ENCODE results near the gene PHACTR1.
"Not testable (repeated sequence)": the region's sequence is repeated elsewhere in the genome, so short reads cannot be mapped to it uniquely, and the experiment has no call there.

The PHACTR1 gene

GRCh38 chr6:12762731-12763434 lies 46.3 kb downstream of the PHACTR1 start:
- H3K4me1 Mint-ChIP-seq (ENCODE audit: low read depth); H3K27ac Mint-ChIP-seq; H3K9me3 Mint-ChIP-seq; H3K36me3 Mint-ChIP-seq (ENCODE audit: low read depth); H3K4me3 Mint-ChIP-seq: not testable (repeated sequence)
- peaks cover 18% of the 10 kb centered on the region for H3K27me3 Mint-ChIP-seq

DNA sequence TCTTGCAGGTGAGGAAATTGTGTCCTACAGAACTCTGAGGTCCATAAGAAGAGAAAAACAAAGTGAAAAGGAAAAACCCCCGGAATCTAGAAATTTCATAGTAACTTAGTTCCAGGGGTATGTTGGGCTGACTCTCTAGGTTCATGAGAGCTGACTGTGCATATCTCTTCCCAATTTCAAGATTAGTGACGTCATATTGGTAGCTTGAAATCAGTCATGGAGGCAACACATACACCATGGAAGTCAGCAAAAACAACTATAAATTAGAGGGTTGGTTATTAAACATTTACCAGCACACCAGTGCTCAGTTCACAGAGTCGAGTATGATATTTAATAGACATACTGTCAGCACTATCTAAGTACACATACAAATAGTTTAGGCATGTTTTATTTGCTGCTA lies 49.8 kb downstream of the PHACTR1 start:
- no peak overlapping the region for H3K27ac Mint-ChIP-seq
- peaks cover 3% of the 10 kb centered on the region for H3K9me3 Mint-ChIP-seq
- no peaks in the 10 kb centered on the region for H3K4me1 Mint-ChIP-seq (ENCODE audit: low read depth)
- no peak overlapping the region for H3K4me3 Mint-ChIP-seq
- H3K27me3 Mint-ChIP-seq = peaks cover 19% of the 10 kb centered on the region
- no peaks in the 10 kb centered on the region for H3K36me3 Mint-ChIP-seq (ENCODE audit: low read depth)

DNA sequence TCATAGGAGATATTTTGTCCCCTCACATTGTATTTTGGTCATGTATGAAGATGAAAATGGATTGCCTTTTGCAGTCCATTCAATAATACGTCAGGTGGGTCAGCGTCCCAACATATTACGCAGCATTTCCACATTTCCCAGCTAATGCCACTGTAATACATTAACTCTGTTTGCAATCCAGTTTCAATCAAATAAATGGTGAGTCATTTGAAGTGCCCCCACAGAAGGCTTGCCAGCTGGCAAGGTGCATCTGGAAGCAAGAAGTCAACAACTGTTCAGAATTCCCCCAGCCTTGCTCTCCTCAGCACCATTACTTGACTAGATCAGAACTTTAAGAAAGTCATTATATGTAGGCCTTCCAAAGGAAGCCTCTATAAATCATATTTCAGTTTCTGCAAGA lies 50.4 kb downstream of the PHACTR1 start:
- peaks cover 19% of the 10 kb centered on the region for H3K27me3 Mint-ChIP-seq
- no peaks in the 10 kb centered on the region for H3K36me3 Mint-ChIP-seq (ENCODE audit: low read depth)
- no peak overlapping the region for H3K4me3 Mint-ChIP-seq
- peaks cover 3% of the 10 kb centered on the region for H3K9me3 Mint-ChIP-seq
- H3K27ac Mint-ChIP-seq = no peak overlapping the region
- no peaks in the 10 kb centered on the region for H3K4me1 Mint-ChIP-seq (ENCODE audit: low read depth)

- Mint-ChIP-seq H3K36me3 (ENCODE audit: low read depth) (no peaks in the 10 kb centered on the region), H3K27me3 (peaks cover 25% of the 10 kb centered on the region), H3K9me3 (peaks cover 3% of the 10 kb centered on the region), H3K4me1 (ENCODE audit: low read depth) (no peaks in the 10 kb centered on the region), H3K27ac (no peak overlapping the region), H3K4me3 (no peak overlapping the region)
Observed at GRCh38 chr6:12769556-12770256, 53.1 kb downstream of the PHACTR1 start.

GRCh38 chr6:12772416-12772815 lies 55.8 kb downstream of the PHACTR1 start:
- no peak overlapping the region for H3K27ac Mint-ChIP-seq
- H3K36me3 Mint-ChIP-seq (ENCODE audit: low read depth) = no peaks in the 10 kb centered on the region
- no peak overlapping the region for H3K4me3 Mint-ChIP-seq
- H3K9me3 Mint-ChIP-seq = peaks cover 3% of the 10 kb centered on the region
- H3K4me1 Mint-ChIP-seq (ENCODE audit: low read depth) = no peaks in the 10 kb centered on the region
- H3K27me3 Mint-ChIP-seq = peaks cover 24% of the 10 kb centered on the region

GRCh38 chr6:12776291-12776690 lies 59.7 kb downstream of the PHACTR1 start:
- Mint-ChIP-seq H3K4me1 (ENCODE audit: low read depth) (no peaks in the 10 kb centered on the region), H3K36me3 (ENCODE audit: low read depth) (no peaks in the 10 kb centered on the region), H3K27me3 (peaks cover 15% of the 10 kb centered on the region), H3K9me3 (no peaks in the 10 kb centered on the region), H3K4me3 (no peak overlapping the region), H3K27ac (no peak overlapping the region)

- Mint-ChIP-seq H3K27ac (no peak overlapping the region), H3K36me3 (ENCODE audit: low read depth) (no peaks in the 10 kb centered on the region), H3K4me1 (ENCODE audit: low read depth) (no peaks in the 10 kb centered on the region), H3K9me3 (no peaks in the 10 kb centered on the region), H3K27me3 (peaks cover 5% of the 10 kb centered on the region), H3K4me3 (no peak overlapping the region)
Observed at GRCh38 chr6:12779772-12780171, 63.2 kb downstream of the PHACTR1 start.

DNA sequence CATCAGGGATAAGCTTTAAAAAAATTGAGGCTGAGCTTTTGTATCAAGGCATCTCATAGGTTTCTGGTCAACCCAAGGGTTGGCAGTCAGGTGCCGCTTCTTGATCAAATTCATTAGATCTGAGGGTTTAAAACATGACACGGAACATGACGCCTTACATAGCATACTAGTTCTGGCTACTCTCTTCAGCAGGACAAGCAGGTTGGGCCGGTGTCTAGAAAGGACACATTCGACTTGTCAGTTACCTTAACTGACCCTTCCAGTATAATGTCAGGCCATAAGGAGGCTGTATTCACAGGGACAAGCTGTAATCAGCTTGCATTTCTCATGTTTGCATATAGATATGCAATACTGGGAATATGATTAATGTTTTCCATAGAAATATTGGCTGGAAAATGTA lies 65.6 kb downstream of the PHACTR1 start:
- H3K27ac Mint-ChIP-seq = no peak overlapping the region
- H3K4me3 Mint-ChIP-seq = no peak overlapping the region
- no peaks in the 10 kb centered on the region for H3K9me3 Mint-ChIP-seq
- no peaks in the 10 kb centered on the region for H3K36me3 Mint-ChIP-seq (ENCODE audit: low read depth)
- peaks cover 5% of the 10 kb centered on the region for H3K27me3 Mint-ChIP-seq
- no peaks in the 10 kb centered on the region for H3K4me1 Mint-ChIP-seq (ENCODE audit: low read depth)

DNA sequence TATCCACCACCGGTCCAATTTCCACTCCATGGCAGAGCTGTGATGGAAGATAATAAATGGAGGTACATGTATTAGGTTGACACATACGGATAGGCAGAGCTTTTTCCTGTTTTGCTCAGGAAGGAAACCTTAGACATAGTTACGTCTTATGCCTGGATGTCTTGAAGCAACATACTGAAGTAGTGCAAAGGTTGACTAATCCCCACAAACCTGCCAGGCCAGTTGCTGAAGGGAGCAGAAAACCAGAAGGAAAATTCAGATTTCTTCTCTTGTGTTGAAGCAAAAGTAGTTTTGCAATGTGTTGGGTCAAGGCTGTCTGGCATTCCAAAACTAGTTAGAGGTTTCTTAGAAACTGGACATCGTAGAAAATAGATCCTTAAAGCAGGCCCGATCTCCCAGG lies 68.7 kb downstream of the PHACTR1 start:
- H3K4me1 Mint-ChIP-seq (ENCODE audit: low read depth) = no peaks in the 10 kb centered on the region
- no peaks in the 10 kb centered on the region for H3K9me3 Mint-ChIP-seq
- H3K4me3 Mint-ChIP-seq = no peak overlapping the region
- peaks cover 5% of the 10 kb centered on the region for H3K27me3 Mint-ChIP-seq
- no peak overlapping the region for H3K27ac Mint-ChIP-seq
- no peaks in the 10 kb centered on the region for H3K36me3 Mint-ChIP-seq (ENCODE audit: low read depth)

- Mint-ChIP-seq H3K36me3 (ENCODE audit: low read depth) (no peaks in the 10 kb centered on the region), H3K27ac (no peak overlapping the region), H3K4me3 (no peak overlapping the region), H3K9me3 (no peaks in the 10 kb centered on the region), H3K27me3 (peaks cover 9% of the 10 kb centered on the region), H3K4me1 (ENCODE audit: low read depth) (no peaks in the 10 kb centered on the region)
Observed at GRCh38 chr6:12785921-12786320, 69.4 kb downstream of the PHACTR1 start.

GRCh38 chr6:12791371-12791770 lies 74.8 kb downstream of the PHACTR1 start:
- no peaks in the 10 kb centered on the region for H3K36me3 Mint-ChIP-seq (ENCODE audit: low read depth)
- H3K27me3 Mint-ChIP-seq = peaks cover 13% of the 10 kb centered on the region
- no peak overlapping the region for H3K27ac Mint-ChIP-seq
- no peaks in the 10 kb centered on the region for H3K4me1 Mint-ChIP-seq (ENCODE audit: low read depth)
- H3K9me3 Mint-ChIP-seq = no peaks in the 10 kb centered on the region
- H3K4me3 Mint-ChIP-seq = no peak overlapping the region

- Mint-ChIP-seq H3K27me3 (peaks cover 22% of the 10 kb centered on the region), H3K4me1 (ENCODE audit: low read depth) (no peaks in the 10 kb centered on the region), H3K9me3 (no peaks in the 10 kb centered on the region), H3K36me3 (ENCODE audit: low read depth) (no peaks in the 10 kb centered on the region), H3K27ac (no peak overlapping the region), H3K4me3 (no peak overlapping the region)
Observed at GRCh38 chr6:12798326-12798725, 81.8 kb downstream of the PHACTR1 start.

DNA sequence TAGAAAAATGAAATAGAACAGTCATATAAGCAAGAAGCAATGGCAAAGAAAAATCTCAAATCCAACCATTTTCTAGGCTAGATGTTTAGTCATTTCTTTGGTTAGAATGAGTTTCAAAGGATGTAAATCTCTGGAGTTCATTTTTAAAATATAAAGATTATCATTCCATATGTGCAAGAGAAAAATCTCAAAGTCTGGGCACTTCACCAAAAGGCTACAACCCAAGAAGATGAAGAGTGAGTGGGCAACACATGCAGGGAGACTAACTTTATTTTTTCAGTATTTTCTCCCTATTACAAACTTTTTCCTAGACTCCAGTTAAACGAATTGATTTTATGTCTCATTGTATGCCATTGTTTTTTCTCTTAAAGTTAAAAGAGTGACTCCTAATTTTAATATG lies 83.6 kb downstream of the PHACTR1 start:
- Mint-ChIP-seq H3K27me3 (peaks cover 23% of the 10 kb centered on the region), H3K9me3 (no peaks in the 10 kb centered on the region), H3K4me3 (no peak overlapping the region), H3K4me1 (ENCODE audit: low read depth) (no peaks in the 10 kb centered on the region), H3K36me3 (ENCODE audit: low read depth) (no peaks in the 10 kb centered on the region), H3K27ac (no peak overlapping the region)

GRCh38 chr6:12801141-12801540 lies 84.6 kb downstream of the PHACTR1 start:
- H3K27ac Mint-ChIP-seq = no peak overlapping the region
- H3K36me3 Mint-ChIP-seq (ENCODE audit: low read depth) = no peaks in the 10 kb centered on the region
- peaks cover 27% of the 10 kb centered on the region for H3K27me3 Mint-ChIP-seq
- H3K9me3 Mint-ChIP-seq = no peaks in the 10 kb centered on the region
- no peaks in the 10 kb centered on the region for H3K4me1 Mint-ChIP-seq (ENCODE audit: low read depth)
- no peak overlapping the region for H3K4me3 Mint-ChIP-seq

DNA sequence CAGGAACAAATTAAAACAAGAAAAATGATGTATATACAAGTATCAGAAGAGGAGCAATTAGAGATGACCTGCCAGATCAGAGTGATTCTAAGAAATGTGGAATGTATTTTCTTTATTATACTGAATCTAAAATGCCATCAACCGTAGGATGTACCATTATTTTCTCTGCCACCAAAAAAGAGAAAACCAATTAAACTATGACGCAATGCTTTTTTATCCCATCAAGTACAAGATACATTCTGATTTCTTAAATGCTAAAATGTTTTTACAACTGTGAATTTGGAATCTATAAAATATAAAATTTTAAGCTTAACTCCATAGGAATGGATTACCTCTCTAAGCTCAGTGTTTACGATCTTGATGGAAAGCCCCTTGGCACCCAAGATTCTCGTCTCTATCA lies 85.9 kb downstream of the PHACTR1 start:
- Mint-ChIP-seq H3K27ac (no peak overlapping the region), H3K9me3 (no peaks in the 10 kb centered on the region)

GRCh38 chr6:12803486-12803885 lies 86.9 kb downstream of the PHACTR1 start:
- Mint-ChIP-seq H3K36me3 (ENCODE audit: low read depth) (no peaks in the 10 kb centered on the region), H3K27me3 (peaks cover 16% of the 10 kb centered on the region), H3K4me3 (no peak overlapping the region), H3K27ac (no peak overlapping the region), H3K4me1 (ENCODE audit: low read depth) (no peaks in the 10 kb centered on the region), H3K9me3 (no peaks in the 10 kb centered on the region)

More for the DNA sequence above, 85.9 kb downstream of the PHACTR1 start:
- Mint-ChIP-seq H3K4me1 (ENCODE audit: low read depth) (no peaks in the 10 kb centered on the region), H3K4me3 (no peak overlapping the region), H3K27me3 (peaks cover 20% of the 10 kb centered on the region), H3K36me3 (ENCODE audit: low read depth) (no peaks in the 10 kb centered on the region)
